SJCRH30 (cell line): ENCODE results near the gene ZNF718. TPM values are rescaled to one million over a fixed set of nuclear protein-coding genes. Genes with fewer than 3 reads are reported as not detected.
"Not testable (repeated sequence)": the region's sequence is repeated elsewhere in the genome, so short reads cannot be mapped to it uniquely, and the experiment has no call there.

Source experiments
- DNase-seq, 2 experiments: peaks; one replicate each; pipeline ENCODE4 v3.0.0-alpha.2; 2015 to 2020
- H3K27ac ChIP-seq: fragments of 250-450 bp; sonication (Bioruptor Pico); 2 replicates; pipeline ENCODE4 v1.5.1; 2020; ENCODE audit warnings: mild to moderate bottlenecking, moderate library complexity
- H3K27me3 ChIP-seq: fragments of 250-450 bp; sonication (Bioruptor Pico); 2 replicates; pipeline ENCODE4 v1.5.1; 2020; ENCODE audit warnings: mild to moderate bottlenecking, moderate library complexity
- H3K36me3 ChIP-seq: fragments of 250-450 bp; sonication (Bioruptor Pico); 2 replicates; pipeline ENCODE4 v1.5.1; 2020; ENCODE audit warnings: mild to moderate bottlenecking, moderate library complexity
- H3K4me1 ChIP-seq: fragments of 250-450 bp; sonication (Bioruptor Pico); 2 replicates; pipeline ENCODE4 v1.5.1; 2020; ENCODE audit warnings: mild to moderate bottlenecking, moderate library complexity
- H3K4me3 ChIP-seq: fragments of 250-450 bp; sonication (Bioruptor Pico); 2 replicates; pipeline ENCODE4 v1.5.1; 2020; ENCODE audit warnings: mild to moderate bottlenecking, moderate library complexity
- H3K9me3 ChIP-seq: fragments of 250-450 bp; sonication (Bioruptor Pico); replicated peaks from 2 replicates; pipeline ENCODE4 v1.5.1; 2020; ENCODE audit warnings: mild to moderate bottlenecking, moderate library complexity
- total RNA-seq: library from RNA; depleted of rRNA; stranded (reverse); fragments of >200 nt; shearing (Covaris generic); gene quantifications from 2 replicates; pipeline ENCODE4 v1.2.3, GENCODE V29; 2014

ZNF718 gene
- total RNA-seq, 1 experiment from 2014 or later, result 12.0 TPM

GRCh38 chr4:125091-125771 lies 930 bp downstream of the ZNF718 start:
- peaks cover 40% of the 10 kb centered on the region for H3K36me3 ChIP-seq
- peak; percentile 25 to 30 for DNase-seq
- H3K27me3 ChIP-seq, result no peaks in the 10 kb centered on the region
- peaks cover 17% of the 10 kb centered on the region for H3K9me3 ChIP-seq
- H3K4me3 ChIP-seq, result peak overlapping the region; percentile 72
- peak overlapping the region; percentile 88 for H3K27ac ChIP-seq
- no peaks in the 10 kb centered on the region for H3K4me1 ChIP-seq

GRCh38 chr4:125833-126232 lies 1.5 kb downstream of the ZNF718 start:
- Histone ChIP-seq H3K27ac (no peak overlapping the region), H3K4me1 (no peaks in the 10 kb centered on the region), H3K36me3 (peaks cover 40% of the 10 kb centered on the region), H3K27me3 (no peaks in the 10 kb centered on the region), H3K9me3 (peaks cover 17% of the 10 kb centered on the region), H3K4me3 (peak overlapping the region; percentile 72)
- DNase-seq, result peak in 1 of 2 experiments; percentile 7

- peaks cover 17% of the 10 kb centered on the region for H3K9me3 ChIP-seq
- no peak overlapping the region for H3K27ac ChIP-seq
- H3K27me3 ChIP-seq, result no peaks in the 10 kb centered on the region
- H3K4me1 ChIP-seq, result no peaks in the 10 kb centered on the region
- no peak overlapping the region for H3K4me3 ChIP-seq
- DNase-seq, result no peak
- peaks cover 63% of the 10 kb centered on the region for H3K36me3 ChIP-seq
Measured at GRCh38 chr4:132483-132882, 8.2 kb downstream of the ZNF718 start.

- Histone ChIP-seq H3K27ac (no peak overlapping the region), H3K4me1 (no peaks in the 10 kb centered on the region), H3K27me3 (no peaks in the 10 kb centered on the region), H3K36me3 (peaks cover 86% of the 10 kb centered on the region), H3K4me3 (no peak overlapping the region), H3K9me3 (peaks cover 27% of the 10 kb centered on the region)
- no peak for DNase-seq
Measured at GRCh38 chr4:138935-139334, 14.6 kb downstream of the ZNF718 start.

- Histone ChIP-seq H3K27me3 (no peaks in the 10 kb centered on the region), H3K27ac (no peak overlapping the region), H3K4me3 (no peak overlapping the region), H3K9me3 (peaks cover 22% of the 10 kb centered on the region), H3K4me1 (no peaks in the 10 kb centered on the region), H3K36me3 (peaks cover 79% of the 10 kb centered on the region)
- no peak for DNase-seq
Measured at GRCh38 chr4:139691-140090, 15.4 kb downstream of the ZNF718 start.

GRCh38 chr4:146621-147020 lies 22.3 kb downstream of the ZNF718 start:
- H3K4me3 ChIP-seq, result no peak overlapping the region
- H3K27ac ChIP-seq, result no peak overlapping the region
- no peaks in the 10 kb centered on the region for H3K27me3 ChIP-seq
- peaks cover 36% of the 10 kb centered on the region for H3K9me3 ChIP-seq
- no peaks in the 10 kb centered on the region for H3K4me1 ChIP-seq
- peaks cover 38% of the 10 kb centered on the region for H3K36me3 ChIP-seq
- no peak for DNase-seq

GRCh38 chr4:147233-147632 lies 22.9 kb downstream of the ZNF718 start:
- H3K4me3 ChIP-seq, result no peak overlapping the region
- no peaks in the 10 kb centered on the region for H3K27me3 ChIP-seq
- no peak for DNase-seq
- no peaks in the 10 kb centered on the region for H3K4me1 ChIP-seq
- peaks cover 32% of the 10 kb centered on the region for H3K9me3 ChIP-seq
- H3K27ac ChIP-seq, result no peak overlapping the region
- peaks cover 33% of the 10 kb centered on the region for H3K36me3 ChIP-seq

GRCh38 chr4:161496-162284 lies 37.4 kb downstream of the ZNF718 start:
- Histone ChIP-seq H3K4me1 (no peaks in the 10 kb centered on the region), H3K36me3 (peaks cover 23% of the 10 kb centered on the region; the same call in 1 of the 2 replicates), H3K9me3 (peaks cover 49% of the 10 kb centered on the region), H3K4me3 (no peak overlapping the region), H3K27ac (no peak overlapping the region), H3K27me3 (no peaks in the 10 kb centered on the region)
- DNase-seq, result peak in 1 of 2 experiments; percentile 4

- H3K9me3 ChIP-seq, result peaks cover 34% of the 10 kb centered on the region
- not testable (repeated sequence) for DNase-seq, H3K36me3 ChIP-seq, H3K4me1 ChIP-seq, H3K4me3 ChIP-seq, H3K27ac ChIP-seq, H3K27me3 ChIP-seq
Measured at GRCh38 chr4:169640-170039, 45.3 kb downstream of the ZNF718 start.

GRCh38 chr4:171318-171717 lies 47.0 kb downstream of the ZNF718 start:
- DNase-seq, H3K36me3 ChIP-seq, H3K27ac ChIP-seq, H3K4me3 ChIP-seq, H3K27me3 ChIP-seq, H3K4me1 ChIP-seq: not testable (repeated sequence)
- H3K9me3 ChIP-seq, result peaks cover 30% of the 10 kb centered on the region

- no peak for DNase-seq
- H3K4me3 ChIP-seq, result no peak overlapping the region
- no peaks in the 10 kb centered on the region for H3K4me1 ChIP-seq
- H3K27me3 ChIP-seq, result no peaks in the 10 kb centered on the region
- peaks cover 18% of the 10 kb centered on the region for H3K9me3 ChIP-seq
- H3K27ac ChIP-seq, result no peak overlapping the region
- H3K36me3 ChIP-seq, result peaks cover 5% of the 10 kb centered on the region; the same call in 1 of the 2 replicates
Measured at GRCh38 chr4:173666-174314, 49.5 kb downstream of the ZNF718 start.

- no peak for DNase-seq
- H3K4me1 ChIP-seq, result no peaks in the 10 kb centered on the region
- no peak overlapping the region for H3K4me3 ChIP-seq
- peaks cover 5% of the 10 kb centered on the region; the same call in 1 of the 2 replicates for H3K36me3 ChIP-seq
- H3K9me3 ChIP-seq, result peaks cover 13% of the 10 kb centered on the region
- no peaks in the 10 kb centered on the region for H3K27me3 ChIP-seq
- H3K27ac ChIP-seq, result no peak overlapping the region
Measured at GRCh38 chr4:175986-176385, 51.7 kb downstream of the ZNF718 start.

- peaks cover 4% of the 10 kb centered on the region; the same call in 1 of the 2 replicates for H3K36me3 ChIP-seq
- H3K4me1 ChIP-seq, result no peaks in the 10 kb centered on the region
- H3K27me3 ChIP-seq, result no peaks in the 10 kb centered on the region
- H3K9me3 ChIP-seq, result peaks cover 18% of the 10 kb centered on the region
- no peak overlapping the region for H3K27ac ChIP-seq
- no peak for DNase-seq
- H3K4me3 ChIP-seq, result no peak overlapping the region
Measured at GRCh38 chr4:176995-177394, 52.7 kb downstream of the ZNF718 start.

GRCh38 chr4:182225-182624 lies 57.9 kb downstream of the ZNF718 start:
- H3K27ac ChIP-seq, H3K36me3 ChIP-seq, H3K4me3 ChIP-seq, H3K4me1 ChIP-seq, H3K27me3 ChIP-seq, DNase-seq: not testable (repeated sequence)
- peaks cover 12% of the 10 kb centered on the region for H3K9me3 ChIP-seq

GRCh38 chr4:188091-188490 lies 63.8 kb downstream of the ZNF718 start:
- DNase-seq, result no peak
- no peak overlapping the region for H3K27ac ChIP-seq
- no peaks in the 10 kb centered on the region for H3K27me3 ChIP-seq
- H3K36me3 ChIP-seq, result no peaks in the 10 kb centered on the region
- H3K9me3 ChIP-seq, result peaks cover 8% of the 10 kb centered on the region; the same call in 1 of the 2 replicates
- no peaks in the 10 kb centered on the region for H3K4me1 ChIP-seq
- no peak overlapping the region for H3K4me3 ChIP-seq
